ENCODE results near the gene PTPRG.

PTPRG gene

GRCh38 chr3:62039586-62039985 is 478.2 kb downstream of the PTPRG start:
- no peak for DNase-seq

- DNase-seq = no peak
Measured at GRCh38 chr3:62041681-62042080, 480.3 kb downstream of the PTPRG start.

GRCh38 chr3:62044874-62045411 is 483.6 kb downstream of the PTPRG start:
- DNase-seq = no peak

- peak; percentile 33 for DNase-seq
Measured at GRCh38 chr3:62046326-62046725, 485.0 kb downstream of the PTPRG start.

GRCh38 chr3:62048577-62048976 is 487.2 kb downstream of the PTPRG start:
- no peak for DNase-seq

- DNase-seq = no peak
Measured at GRCh38 chr3:62049033-62049432, 487.7 kb downstream of the PTPRG start.

- DNase-seq = peak; percentile 57
Measured at GRCh38 chr3:62051506-62051905, 490.1 kb downstream of the PTPRG start.

- DNase-seq = no peak
Measured at GRCh38 chr3:62052331-62052730, 491.0 kb downstream of the PTPRG start.

- DNase-seq = no peak
Measured at GRCh38 chr3:62056658-62057057, 495.3 kb downstream of the PTPRG start.

- DNase-seq = no peak
Measured at GRCh38 chr3:62057339-62058047, 496.1 kb downstream of the PTPRG start.

- DNase-seq = no peak
Measured at GRCh38 chr3:62065985-62066693, 504.8 kb downstream of the PTPRG start.

GRCh38 chr3:62068337-62068736 is 507.0 kb downstream of the PTPRG start:
- no peak for DNase-seq

GRCh38 chr3:62070891-62071290 is 509.5 kb downstream of the PTPRG start:
- no peak for DNase-seq

GRCh38 chr3:62073038-62073437 is 511.7 kb downstream of the PTPRG start:
- DNase-seq = no peak

- DNase-seq = no peak
Measured at GRCh38 chr3:62084558-62084957, 523.2 kb downstream of the PTPRG start.

GRCh38 chr3:62088472-62089104 is 527.2 kb downstream of the PTPRG start:
- no peak for DNase-seq

- DNase-seq = no peak
Measured at GRCh38 chr3:62090066-62090465, 528.7 kb downstream of the PTPRG start.

- DNase-seq = no peak
Measured at GRCh38 chr3:62090519-62090918, 529.1 kb downstream of the PTPRG start.

- no peak for DNase-seq
Measured at GRCh38 chr3:62093025-62093424, 531.7 kb downstream of the PTPRG start.

- DNase-seq = no peak
Measured at GRCh38 chr3:62094461-62094860, 533.1 kb downstream of the PTPRG start.

- no peak for DNase-seq
Measured at GRCh38 chr3:62095080-62095479, 533.7 kb downstream of the PTPRG start.

GRCh38 chr3:62095756-62096155 is 534.4 kb downstream of the PTPRG start:
- no peak for DNase-seq

- DNase-seq = no peak
Measured at GRCh38 chr3:62096521-62096920, 535.1 kb downstream of the PTPRG start.

- no peak for DNase-seq
Measured at GRCh38 chr3:62097121-62097520, 535.8 kb downstream of the PTPRG start.

Data from HCEC 1CT (cell line).